Stimulated activated CD8-positive, alpha-beta memory T cell treated with anti-CD3 and anti-CD28 coated beads, Interleukin-12 subunit alpha, Interleukin-12 subunit beta, amount 100 ng/mL, for 1 hour (primary cell): ENCODE data around the gene TRPM5.

Experiments used
- DNase-seq: peaks from one replicate; pipeline ENCODE4 v3.0.0-alpha.2; 2020; ENCODE audit warnings: low read depth

The TRPM5 gene

DNA sequence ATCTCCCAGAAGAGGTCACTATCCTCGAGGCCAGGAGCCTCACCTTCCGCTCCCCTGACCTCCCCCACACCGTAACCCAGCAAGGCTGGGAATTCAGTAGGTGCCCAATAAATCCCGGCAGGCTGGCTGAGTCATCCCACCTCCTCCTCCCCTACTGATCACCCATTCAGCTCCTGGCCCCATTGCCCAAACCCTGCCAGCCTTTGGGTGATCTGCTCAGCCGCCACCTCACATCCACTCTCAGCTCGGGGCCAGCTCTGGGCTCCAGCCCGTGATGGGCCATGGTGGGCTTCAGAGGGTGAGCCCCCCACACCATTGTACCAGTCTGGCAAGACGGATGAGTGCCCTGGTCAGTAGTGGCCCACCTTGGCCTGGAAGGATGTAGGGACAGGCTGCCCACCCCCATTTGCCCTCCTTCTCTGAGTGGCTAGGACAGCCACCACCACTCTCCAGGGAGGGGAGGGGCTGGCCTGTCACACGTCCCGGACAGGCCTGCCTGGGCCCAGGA lies 8.2 kb downstream of the TRPM5 start:
- DNase-seq, result no peak

- DNase-seq, result no peak
These were observed 8.9 kb downstream of the TRPM5 start for GRCh38 chr11:2435288-2436012.

- DNase-seq, result no peak
These were observed 9.6 kb downstream of the TRPM5 start for GRCh38 chr11:2434506-2435255.

DNA sequence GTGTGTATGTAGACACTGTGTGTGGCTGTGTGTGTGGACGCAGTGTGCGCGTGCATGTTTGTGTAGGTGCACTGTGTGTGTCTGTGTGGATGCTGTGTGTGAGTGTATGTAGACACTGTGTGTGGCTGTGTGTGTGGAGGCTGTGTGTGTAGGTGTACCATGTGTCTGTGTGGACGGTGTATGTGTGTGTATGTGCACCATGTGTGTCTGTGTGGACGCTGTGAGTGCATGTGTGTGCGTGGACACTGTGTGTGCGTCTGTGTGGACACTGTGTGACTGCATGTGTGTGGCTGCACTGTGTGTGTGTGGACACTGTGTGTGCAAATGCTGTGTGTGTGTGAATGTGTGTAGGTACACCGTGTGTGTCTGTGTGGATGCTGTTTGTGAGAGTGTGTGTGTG lies 10.3 kb downstream of the TRPM5 start:
- DNase-seq, result no peak

DNA sequence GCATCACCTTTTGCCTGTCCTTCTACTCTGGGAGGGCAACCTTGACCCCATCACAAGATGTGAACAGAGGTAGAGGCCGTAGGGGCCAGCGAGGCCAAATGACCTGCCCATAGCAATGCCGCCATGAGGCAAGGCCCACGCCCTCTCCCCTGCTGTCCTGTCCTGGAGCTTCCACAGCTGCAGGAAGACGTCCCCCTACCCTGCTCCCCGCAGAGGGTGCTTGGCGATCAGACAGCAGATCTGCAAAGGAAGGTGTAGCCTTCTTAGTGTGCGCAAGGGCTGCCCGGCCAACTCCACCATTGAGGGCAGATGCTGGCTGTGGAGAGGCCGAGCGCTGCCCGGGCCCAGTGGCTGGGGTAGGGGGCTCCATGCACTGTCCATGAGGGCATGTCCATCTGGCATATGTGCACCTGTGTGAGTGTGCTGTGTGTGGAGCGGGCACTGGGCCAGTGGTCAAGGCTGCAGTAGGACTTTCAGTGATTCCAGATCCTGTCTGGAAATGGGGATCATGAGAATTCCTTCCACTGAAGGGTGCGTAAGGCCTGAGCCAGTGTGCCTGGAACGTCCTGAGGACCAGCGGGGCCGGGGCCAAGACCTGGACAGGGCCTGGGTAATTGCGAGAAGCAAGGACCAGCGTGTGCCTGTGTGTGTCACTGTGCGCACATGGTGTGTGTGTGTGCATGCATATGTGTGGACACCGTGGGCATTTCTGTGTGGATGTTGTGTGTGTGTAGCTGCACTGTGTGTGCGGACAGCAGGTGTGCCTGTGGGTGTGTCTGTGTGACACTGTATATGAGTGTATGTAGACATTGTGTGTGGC lies 11.0 kb downstream of the TRPM5 start:
- no peak for DNase-seq

GRCh38 chr11:2432628-2433071 lies 11.7 kb downstream of the TRPM5 start:
- no peak for DNase-seq

DNA sequence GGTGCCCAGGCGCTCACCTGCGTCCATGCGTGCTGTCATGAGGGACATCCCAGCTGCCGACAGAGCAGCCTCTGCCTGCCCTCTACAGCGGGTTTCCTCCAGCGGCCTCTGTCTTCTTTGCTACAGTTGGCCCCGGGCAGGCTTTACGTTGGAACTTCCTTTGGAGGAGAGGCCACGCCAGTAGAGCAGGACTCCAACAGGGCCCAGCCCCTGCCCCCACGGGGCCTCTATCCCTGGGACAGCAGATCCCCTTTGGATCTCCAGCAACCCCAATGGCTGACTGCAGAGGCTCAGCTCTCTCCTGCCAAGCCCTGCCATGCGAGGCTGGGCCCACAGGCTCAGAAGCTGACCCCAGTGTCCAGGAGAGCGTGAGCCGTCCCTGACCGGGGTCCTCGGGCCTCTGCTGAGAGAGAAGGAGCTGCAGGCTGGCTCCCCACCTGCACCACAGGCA lies 12.1 kb downstream of the TRPM5 start:
- DNase-seq, result no peak

DNA sequence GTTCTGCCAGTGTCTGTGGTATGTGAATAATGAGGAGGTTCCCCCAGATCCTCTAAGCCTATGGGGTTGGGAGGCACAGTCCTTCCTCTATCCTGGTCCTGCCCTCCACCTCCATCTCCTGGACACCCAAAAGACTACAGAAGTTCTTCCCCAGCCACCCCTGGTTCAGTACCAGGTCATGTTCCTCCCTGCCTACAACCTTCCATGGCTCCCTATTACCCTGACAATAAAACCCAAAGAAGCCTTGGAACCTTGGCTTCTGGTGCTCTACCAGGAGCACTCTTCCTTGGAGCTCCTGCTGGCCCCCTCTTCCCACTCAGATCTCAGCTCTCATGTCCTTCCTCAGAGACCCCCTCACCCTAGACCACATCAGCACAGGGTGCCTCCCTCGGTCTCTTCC lies 12.9 kb downstream of the TRPM5 start:
- no peak for DNase-seq

GRCh38 chr11:2428322-2428795 lies 16.0 kb downstream of the TRPM5 start:
- DNase-seq, result peak; percentile 85

GRCh38 chr11:2427721-2428321 lies 16.5 kb downstream of the TRPM5 start:
- DNase-seq, result no peak

DNA sequence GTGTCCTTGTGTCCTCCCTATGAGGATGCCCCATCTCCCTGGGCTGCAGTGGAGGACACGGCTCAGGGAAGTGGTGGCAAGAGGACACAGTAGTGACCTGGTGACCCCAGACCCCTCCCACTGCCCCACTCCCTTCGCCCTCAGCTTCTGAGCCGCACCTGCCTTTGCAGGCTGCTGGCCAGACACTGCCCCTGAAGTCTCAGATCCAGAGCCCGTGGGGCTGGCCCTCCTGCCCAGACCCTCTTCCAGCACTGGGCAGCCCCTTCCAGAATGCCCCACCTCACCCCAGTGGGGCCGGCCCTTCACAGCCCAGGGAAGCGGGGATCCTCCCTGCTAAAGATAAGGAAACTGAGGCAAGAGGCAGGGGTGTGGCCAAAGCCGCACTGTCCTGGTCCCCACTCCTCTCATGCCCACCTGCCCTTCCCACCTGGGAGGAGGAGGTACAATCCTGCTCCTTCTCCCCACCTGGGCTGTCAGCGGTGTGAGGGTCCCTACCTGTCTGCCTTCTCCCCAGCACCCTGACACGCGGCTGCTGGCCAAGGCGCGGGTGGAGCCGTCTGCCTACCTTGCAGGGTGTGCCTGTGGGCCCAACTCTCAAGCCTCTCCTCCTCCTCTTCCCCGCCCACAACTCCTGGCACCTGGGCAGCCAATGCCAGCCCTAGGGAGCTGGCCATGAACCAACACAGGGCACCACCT lies 17.3 kb downstream of the TRPM5 start:
- no peak for DNase-seq

DNA sequence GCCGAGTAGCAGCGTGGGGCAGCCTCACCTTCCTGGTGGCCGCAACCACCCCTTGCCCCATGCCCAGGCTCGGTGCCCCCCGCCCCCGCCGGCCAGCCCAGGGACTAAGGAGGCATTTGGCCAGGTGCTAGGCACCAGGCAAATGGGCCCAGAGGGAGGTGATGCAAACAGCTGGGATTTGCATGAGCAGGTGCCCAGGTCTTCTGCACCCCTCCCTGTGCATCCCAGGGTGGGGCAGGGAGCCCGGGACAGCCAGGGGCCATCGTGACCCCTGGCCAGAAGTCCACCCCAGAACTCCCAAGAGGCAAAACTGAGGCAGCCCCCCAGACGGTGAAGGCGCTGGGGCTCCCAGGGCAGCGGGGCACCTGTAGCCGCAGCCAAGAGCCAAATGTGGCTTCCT lies 18.1 kb downstream of the TRPM5 start:
- DNase-seq, result no peak

- no peak for DNase-seq
These were observed 18.8 kb downstream of the TRPM5 start for GRCh38 chr11:2425506-2425905.

DNA sequence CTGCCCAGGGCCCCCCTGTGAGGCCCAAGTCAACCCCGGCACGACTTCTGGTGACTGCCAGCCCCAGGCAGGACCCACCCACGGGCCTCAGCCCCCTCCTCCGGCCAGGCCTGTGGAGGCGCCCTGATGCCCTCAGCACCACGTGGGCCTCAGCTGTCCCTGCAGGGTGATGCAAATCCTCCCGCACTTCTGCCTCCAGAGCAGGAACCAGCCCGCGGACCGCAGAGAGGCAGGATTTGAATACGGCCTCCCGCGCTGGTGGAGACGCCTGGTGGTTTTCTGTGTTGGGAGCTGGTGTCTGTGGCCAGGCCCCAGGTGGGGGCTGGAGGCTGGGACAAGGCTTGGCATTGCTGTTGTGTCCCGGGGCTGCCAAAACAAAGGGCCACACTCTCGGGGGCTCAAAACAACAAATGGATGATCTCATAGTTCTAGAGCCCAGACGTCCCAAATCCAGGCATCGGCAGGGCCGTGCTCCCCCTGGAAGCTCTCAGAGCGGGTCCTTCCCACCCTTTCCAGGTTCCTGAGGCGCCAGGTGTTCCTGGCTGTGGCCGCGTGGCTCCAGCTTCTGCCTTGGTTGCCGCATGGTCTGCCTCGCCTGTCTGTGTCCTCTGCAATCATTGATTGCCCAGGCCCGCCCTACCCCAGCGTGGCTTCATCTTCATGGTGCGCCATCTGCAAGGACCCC lies 19.4 kb downstream of the TRPM5 start:
- no peak for DNase-seq

DNA sequence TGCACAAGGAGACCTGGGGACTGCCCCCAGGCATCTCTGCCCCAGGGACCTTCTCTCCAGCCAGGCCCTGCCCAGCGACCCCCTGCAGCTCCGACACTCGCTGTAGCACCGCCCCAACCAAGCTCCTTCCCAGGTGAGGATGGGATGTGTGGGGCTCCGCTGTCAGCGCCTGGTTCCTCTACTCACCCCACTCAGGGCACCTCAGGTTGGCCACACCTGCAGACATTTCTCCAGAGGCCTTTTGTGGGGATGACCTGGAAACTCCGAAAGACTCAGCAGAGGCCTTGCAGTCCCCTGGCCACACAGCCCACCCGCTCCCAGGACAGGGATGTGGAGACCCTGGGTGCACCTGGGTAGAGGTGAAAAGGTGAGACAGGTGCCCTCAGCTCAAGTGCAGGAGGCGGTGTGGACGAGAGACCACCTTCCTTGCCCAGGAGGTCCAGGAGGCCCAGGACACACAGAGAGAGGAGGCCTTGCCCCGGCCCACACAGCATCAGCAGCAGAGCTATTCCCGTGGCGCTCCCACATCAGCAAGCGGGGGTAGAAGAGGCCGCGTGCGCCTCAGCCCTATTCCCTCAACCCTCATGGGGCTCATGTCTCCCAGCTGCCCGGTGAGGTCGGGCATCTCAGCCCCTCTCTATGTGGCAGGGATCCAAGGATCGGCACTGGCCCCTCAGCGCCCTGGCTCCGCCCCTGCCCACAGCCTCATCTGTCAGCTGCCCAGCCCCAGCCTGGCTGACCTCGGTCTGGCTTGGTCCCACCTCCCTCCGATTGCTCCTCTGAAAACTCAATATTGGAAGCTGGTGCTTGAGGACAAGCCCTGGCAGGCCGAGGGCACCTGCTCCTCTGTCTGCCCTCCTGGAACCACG lies 20.9 kb downstream of the TRPM5 start:
- DNase-seq, result no peak

- DNase-seq, result no peak
These were observed 21.7 kb downstream of the TRPM5 start for GRCh38 chr11:2422461-2423156.

- DNase-seq, result no peak
These were observed 22.3 kb downstream of the TRPM5 start for GRCh38 chr11:2421996-2422395.

- no peak for DNase-seq
These were observed 22.9 kb downstream of the TRPM5 start for GRCh38 chr11:2421226-2421994.
